IMR-90 (cell line): ENCODE data around the gene MLH3. TPM values are rescaled to one million over a fixed set of nuclear protein-coding genes. Genes with fewer than 3 reads are reported as not detected.

ENCODE experiments used
- ATAC-seq: fragments of 200-7000 bp; cut with Tn5 transposase; 2 replicates; pipeline ENCODE4 v1.9.1; 2020; ENCODE audit warnings: low read depth, mild to moderate bottlenecking, moderate library complexity
- BruUV-seq: library from RNA; stranded (reverse); fragments of 400-500 nt; replicated peaks from 2 replicates; lab custom pipeline; 2021; lab: Mats Ljungman, UMichigan
- CTCF ChIA-PET: fragments of 300-600 bp; formaldehyde crosslinking; extraction: SDS; loops from one replicate; lab custom pipeline; 2021; ENCODE audit warnings: antibody characterized with exemption; lab: Yijun Ruan, JAX
- POLR2A ChIA-PET: fragments of 300-600 bp; sonication (Branson Sonifier 250); formaldehyde crosslinking; loops from one replicate; lab custom pipeline; 2022; ENCODE audit warnings: antibody characterized with exemption; ENCODE audit not compliant: unreplicated experiment; lab: Charles Lee
- DNase-seq: peaks from one replicate; pipeline ENCODE4 v3.0.0; 2013
- H2AFZ ChIP-seq: replicated peaks from 2 replicates; pipeline ENCODE3; 2013; ENCODE audit warnings: low read length, mild to moderate bottlenecking; ENCODE audit not compliant: poor library complexity
- H2AK5ac ChIP-seq: 2 replicates; pipeline ENCODE4 v1.6.1; 2013; ENCODE audit warnings: low read depth, low read length, inconsistent platforms
- H2AK9ac ChIP-seq: replicated peaks from 2 replicates; pipeline ENCODE3; 2013; ENCODE audit warnings: mild to moderate bottlenecking, low read depth, low read length, moderate library complexity; ENCODE audit not compliant: poor library complexity
- H2BK120ac ChIP-seq: 2 replicates; pipeline ENCODE4 v1.6.1; 2013; ENCODE audit warnings: low read depth, low read length, inconsistent platforms
- H2BK15ac ChIP-seq: 3 replicates; pipeline ENCODE4 v1.6.1; 2013; ENCODE audit warnings: low read depth, low read length, inconsistent platforms
- H2BK20ac ChIP-seq: 2 replicates; pipeline ENCODE4 v1.6.1; 2013; ENCODE audit warnings: low read depth, mild to moderate bottlenecking, inconsistent platforms, low read length, moderate library complexity
- H2BK5ac ChIP-seq: 2 replicates; pipeline ENCODE4 v1.6.1; 2013; ENCODE audit warnings: mild to moderate bottlenecking, low read depth, low read length, inconsistent platforms; ENCODE audit not compliant: poor library complexity, severe bottlenecking
- H3K14ac ChIP-seq: replicated peaks from 2 replicates; pipeline ENCODE4 v1.6.1; 2013; ENCODE audit warnings: low read depth, low read length, inconsistent platforms
- H3K18ac ChIP-seq: 2 replicates; pipeline ENCODE4 v1.6.1; 2013; ENCODE audit warnings: low read depth, low read length, control low read depth
- H3K23ac ChIP-seq: 2 replicates; pipeline ENCODE4 v1.6.1; 2013; ENCODE audit warnings: low read depth, low read length, inconsistent platforms
- H3K27ac ChIP-seq: 2 replicates; pipeline ENCODE4 v1.5.1; 2013; ENCODE audit warnings: mild to moderate bottlenecking, control low read depth, low read length; ENCODE audit not compliant: insufficient read depth
- H3K27me3 ChIP-seq: 2 replicates; pipeline ENCODE4 v1.6.1; 2013; ENCODE audit warnings: low read length; ENCODE audit not compliant: control insufficient read depth, insufficient read depth
- H3K36me3 ChIP-seq: 2 replicates; pipeline ENCODE4 v1.6.1; 2013; ENCODE audit warnings: low read length, mixed read lengths; ENCODE audit not compliant: control insufficient read depth, insufficient read depth
- H3K4ac ChIP-seq: 2 replicates; pipeline ENCODE4 v1.6.1; 2013; ENCODE audit warnings: low read depth, low read length, inconsistent platforms
- H3K4me1 ChIP-seq: 2 replicates; pipeline ENCODE4 v1.6.1; 2013; ENCODE audit warnings: low read length, mixed read lengths; ENCODE audit not compliant: control insufficient read depth, insufficient read depth
- H3K4me2 ChIP-seq: 2 replicates; pipeline ENCODE4 v1.6.1; 2013; ENCODE audit warnings: low read depth, mild to moderate bottlenecking, control low read depth, low read length, moderate library complexity
- H3K4me3 ChIP-seq: 2 replicates; pipeline ENCODE4 v1.5.1; 2013; ENCODE audit warnings: low read depth, mild to moderate bottlenecking, control low read depth, low read length, moderate library complexity; ENCODE audit not compliant: insufficient read depth
- H3K56ac ChIP-seq: 2 replicates; pipeline ENCODE4 v1.6.1; 2013; ENCODE audit warnings: low read length, inconsistent platforms; ENCODE audit not compliant: insufficient read depth; ENCODE audit errors: extremely low read depth
- H3K79me1 ChIP-seq, 2 experiments: 2 replicates each; pipeline ENCODE4 v1.6.1; 2013; ENCODE audit warnings: low read length in 2 of 2, inconsistent platforms in 1 of 2, low read depth in 1 of 2
- H3K9ac ChIP-seq: 2 replicates; pipeline ENCODE4 v1.6.1; 2013; ENCODE audit warnings: low read depth, low read length, control low read depth
- H3K9me1 ChIP-seq: 2 replicates; pipeline ENCODE4 v1.6.1; 2013; ENCODE audit warnings: low read length, inconsistent platforms; ENCODE audit not compliant: insufficient read depth
- H3K9me3 ChIP-seq: 2 replicates; pipeline ENCODE4 v1.6.1; 2013; ENCODE audit warnings: low read length; ENCODE audit not compliant: control insufficient read depth, insufficient read depth
- H4K20me1 ChIP-seq: 2 replicates; pipeline ENCODE4 v1.6.1; 2013; ENCODE audit warnings: low read length, inconsistent platforms; ENCODE audit not compliant: insufficient read depth
- H4K5ac ChIP-seq: 2 replicates; pipeline ENCODE4 v1.6.1; 2013; ENCODE audit warnings: mild to moderate bottlenecking, low read depth, low read length, control low read depth
- H4K8ac ChIP-seq, 2 experiments: 2 replicates each; pipeline ENCODE4 v1.6.1; 2013; ENCODE audit warnings: low read depth in 2 of 2, low read length in 2 of 2, control low read depth in 1 of 2, inconsistent platforms in 1 of 2
- H4K91ac ChIP-seq: 2 replicates; pipeline ENCODE4 v1.6.1; 2013; ENCODE audit warnings: low read depth, low read length, inconsistent platforms; ENCODE audit not compliant: insufficient read depth
- CEBPB ChIP-seq: IDR thresholded peaks from 2 replicates; pipeline ENCODE4 v1.6.1; 2012; ENCODE audit warnings: low read depth, low read length, improper control_type of control experiment
- CTCF ChIP-seq: conservative IDR thresholded peaks from 2 replicates; pipeline ENCODE4 v1.5.1; 2012; ENCODE audit warnings: mild to moderate bottlenecking, low read depth, low read length, improper control_type of control experiment
- ELK1 ChIP-seq: fragments of 150-350 bp; IDR thresholded peaks from 2 replicates; pipeline ENCODE4 v1.6.1; 2016; ENCODE audit warnings: low read depth, mild to moderate bottlenecking, low read length, moderate library complexity, borderline replicate concordance
- FOS ChIP-seq: fragments of 150-350 bp; IDR thresholded peaks from 2 replicates; pipeline ENCODE4 v1.6.1; 2016; ENCODE audit warnings: low read depth, low read length
- MAZ ChIP-seq: IDR thresholded peaks from 2 replicates; pipeline ENCODE4 v1.6.1; 2012; ENCODE audit warnings: low read depth, mild to moderate bottlenecking, low read length, improper control_type of control experiment, moderate library complexity, borderline replicate concordance
- NFE2L2 ChIP-seq: fragments of 150-350 bp; IDR thresholded peaks from 2 replicates; pipeline ENCODE4 v1.6.1; 2016; ENCODE audit warnings: low read depth, mild to moderate bottlenecking, low read length
- POLR2A ChIP-seq: IDR thresholded peaks from 2 replicates; pipeline ENCODE4 v1.6.1; 2012; ENCODE audit warnings: mild to moderate bottlenecking, low read depth, low read length
- RCOR1 ChIP-seq: IDR thresholded peaks from 2 replicates; pipeline ENCODE4 v1.6.1; 2012; ENCODE audit warnings: mild to moderate bottlenecking, low read length, improper control_type of control experiment; ENCODE audit not compliant: insufficient replicate concordance
- RFX5 ChIP-seq: IDR thresholded peaks from 2 replicates; pipeline ENCODE4 v1.8.0; 2012; ENCODE audit warnings: low read depth, mild to moderate bottlenecking, low read length, moderate library complexity
- SMC3 ChIP-seq: fragments of 150-350 bp; IDR thresholded peaks from 2 replicates; pipeline ENCODE4 v1.6.1; 2016; ENCODE audit warnings: low read depth, mild to moderate bottlenecking, antibody characterized with exemption, low read length, moderate library complexity
- USF2 ChIP-seq: fragments of 150-350 bp; IDR thresholded peaks from 2 replicates; pipeline ENCODE4 v1.6.1; 2017; ENCODE audit warnings: mild to moderate bottlenecking, antibody characterized with exemption, low read length, low read depth
- WGBS, 2 experiments: methylation state at CpG; one replicate each; pipeline versions ENCODE4 v1.1.5 to v1.1.7; 2013; ENCODE audit warnings: missing lambda C conversion rate in 2 of 2; ENCODE audit not compliant: insufficient read length in 1 of 2; ENCODE audit errors: extremely low coverage in 2 of 2; 5-methylcytosine and 5-hydroxymethylcytosine counted together
- dilution Hi-C: fragments of 300-500 bp; cut with HindIII; formaldehyde crosslinking; loops from one replicate; pipeline ENCODE4 v1.14.3; 2018; ENCODE audit warnings: low sequenced_read_pairs; ENCODE audit not compliant: unreplicated experiment
- in situ Hi-C: fragments of 300-500 bp; cut with MboI; formaldehyde crosslinking; loops from 3 replicates; pipeline ENCODE4 v1.14.3; 2019; ENCODE audit warnings: low sequenced_read_pairs, inconsistent platforms, mixed read lengths
- intact Hi-C: fragments of 100-400 bp; cut with micrococcal nuclease; formaldehyde crosslinking; loops from 2 replicates; pipeline ENCODE4 v1.10.0; 2022
- polyA plus RNA-seq, 3 experiments: library from polyadenylated mRNA; depleted of rRNA; stranded (reverse); fragments of >200 nt; gene quantifications; 2 replicates each; pipeline ENCODE4 v1.2.3, GENCODE V29; 2012; ENCODE audit warnings: low replicate concordance in 1 of 3
- total RNA-seq: library from RNA; depleted of rRNA; stranded (reverse); fragments of >200 nt; gene quantifications from 2 replicates; pipeline ENCODE4 v1.2.3, GENCODE V29; 2012

Gene MLH3
- total and polyA plus RNA-seq, 2 of the 4 experiments (the other 2 are of a cell fraction), result 5.6 to 14.7 TPM

- H3K9me3 ChIP-seq, result no peaks in the 10 kb centered on the region
- H2BK5ac ChIP-seq, result peak within 1 kb of the TSS; percentile 69
- ChIA-PET CTCF (interaction anchor here (1.0 kb wide), 1 partner anchor 9 kb away, joined by 3 read pairs; no protein-coding TSS in a partner anchor), POLR2A (no interaction called here)
- H2AK9ac ChIP-seq, result peak within 1 kb of the TSS; percentile 92
- peak within 1 kb of the TSS; percentile 91 for H4K5ac ChIP-seq
- peaks cover 21 to 39% of the 10 kb centered on the region in 2 experiments for H3K79me1 ChIP-seq
- peaks cover 3% of the 10 kb centered on the region for H3K27me3 ChIP-seq
- H3K56ac ChIP-seq, result peak within 1 kb of the TSS; percentile 60
- H3K9ac ChIP-seq, result peak within 1 kb of the TSS; percentile 85
- peak within 1 kb of the TSS; percentile 7; the same call in 1 of the 2 replicates for H2BK20ac ChIP-seq
- peak within 1 kb of the TSS; percentile 96 for H4K91ac ChIP-seq
- H2BK15ac ChIP-seq, result peak within 1 kb of the TSS; percentile 25; the same call in 2 of the 3 replicates
- no peaks in the 10 kb centered on the region for H4K20me1 ChIP-seq
- peak within 1 kb of the TSS; percentile 89 for H3K23ac ChIP-seq
- peaks cover 9% of the 10 kb centered on the region for H3K36me3 ChIP-seq
- WGBS, 2 experiments, result 1% methylated on average over 39 of the region's 66 CpGs; no CpG with 5 or more reads in 1 of the 2 experiments
- intact Hi-C loops (loop anchor here (2.0 kb wide), 1 partner anchor 56 kb away; no protein-coding TSS in a partner anchor), in situ Hi-C loops (no loop called here), dilution Hi-C loops (no loop called here)
- H3K9me1 ChIP-seq, result peaks cover 9% of the 10 kb centered on the region; the same call in 1 of the 2 replicates
- peak within 1 kb of the TSS; percentile 83 for H3K4me3 ChIP-seq
- peak within 1 kb of the TSS; percentile 71 for H2BK120ac ChIP-seq
- BruUV-seq, result no TSS peak
- ATAC-seq (peak; percentile 100), DNase-seq (peak; percentile 94)
- peaks cover 4% of the 10 kb centered on the region for H3K4me1 ChIP-seq
- peak within 1 kb of the TSS; percentile 91 for H3K14ac ChIP-seq
- peak within 1 kb of the TSS; percentile 99 for H2AFZ ChIP-seq
- TF ChIP-seq NFE2L2 (no peak), RCOR1 (no peak), FOS (peak; percentile 43; the same call in 1 of the 2 replicates), MAZ (peak; percentile 81), CTCF (peak; percentile 24; the same call in 1 of the 2 replicates), SMC3 (no peak), POLR2A (peak; percentile 30; the same call in 1 of the 2 replicates), CEBPB (0 out of 2 replicates have a peak, but pooled peaks have one; percentile 25), USF2 (0 out of 2 replicates have a peak, but pooled peaks have one; percentile 44), ELK1 (0 out of 2 replicates have a peak, but pooled peaks have one; percentile 19), RFX5 (0 out of 2 replicates have a peak, but pooled peaks have one; percentile 2)
- peak within 1 kb of the TSS; percentile 86 for H3K4ac ChIP-seq
- H3K27ac ChIP-seq, result peak within 1 kb of the TSS; percentile 95
- H2AK5ac ChIP-seq, result peak within 1 kb of the TSS; percentile 87
- peak within 1 kb of the TSS; percentile 68 for H3K18ac ChIP-seq
- peak within 1 kb of the TSS; percentile 99 for H4K8ac ChIP-seq
- H3K4me2 ChIP-seq, result peak within 1 kb of the TSS; percentile 91
These were observed 48.6 kb downstream of the MLH3 start, which contains the start of gene EIF2B2 for GRCh38 chr14:75002392-75003249. Gene EIF2B2 (plus strand): TSS chr14:75002921. CDS start chr14:75002991, 70 bp downstream.
